T-helper 1 cell treated with Interleukin-12 subunit alpha and Interleukin-12 subunit beta and Interleukin-4 antibody, amounts not matched to agents 30 ng/mL and 1 ng/mL, for 36 hours (primary cell): ENCODE measurements around the gene PSMD9. TPM values are rescaled to one million over a fixed set of nuclear protein-coding genes. Genes with fewer than 3 reads are reported as not detected.
"Not testable (repeated sequence)": the region's sequence is repeated elsewhere in the genome, so short reads cannot be mapped to it uniquely, and the experiment has no call there.

Source experiments
- intact Hi-C: fragments of 100-400 bp; cut with micrococcal nuclease; formaldehyde crosslinking; loops from one replicate; pipeline ENCODE4 v1.15.1; 2024
- total RNA-seq: library from RNA; stranded (reverse); gene quantifications from 2 replicates; pipeline ENCODE4 v1.2.3, GENCODE V29; 2022

Gene PSMD9
- 57.9 and 62.1 TPM in 2 replicates for total RNA-seq

DNA sequence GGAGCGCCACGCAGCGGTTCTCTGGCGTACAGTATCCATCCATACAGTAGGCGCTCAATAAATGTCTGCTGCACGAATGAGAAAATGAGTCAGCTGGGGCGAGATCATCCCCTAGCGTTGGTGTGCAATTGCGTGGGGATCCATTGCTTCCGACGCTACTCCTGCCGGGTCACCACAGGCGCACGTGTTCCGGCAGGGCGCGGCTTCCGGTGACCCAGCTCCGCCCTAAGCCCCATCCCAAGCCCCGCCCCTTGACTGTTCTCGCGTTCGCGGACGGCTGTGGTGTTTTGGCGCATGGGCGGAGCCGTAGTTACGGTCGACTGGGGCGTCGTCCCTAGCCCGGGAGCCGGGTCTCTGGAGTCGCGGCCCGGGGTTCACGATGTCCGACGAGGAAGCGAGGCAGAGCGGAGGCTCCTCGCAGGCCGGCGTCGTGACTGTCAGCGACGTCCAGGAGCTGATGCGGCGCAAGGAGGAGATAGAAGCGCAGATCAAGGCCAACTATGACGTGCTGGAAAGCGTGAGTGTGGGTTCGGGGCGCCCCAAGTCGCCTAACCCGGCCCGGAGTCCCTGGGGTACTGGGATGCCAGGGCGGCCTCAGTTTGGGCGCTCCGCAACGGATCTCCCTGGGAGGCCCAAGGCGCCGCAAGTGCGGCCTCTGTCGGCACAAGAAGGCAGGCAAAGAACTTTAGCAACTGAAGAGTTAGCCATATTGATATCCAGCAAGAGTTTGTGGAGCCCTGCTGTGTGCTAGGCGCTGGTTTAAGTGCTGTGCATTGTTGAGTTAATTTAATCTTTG is at the start of gene PSMD9:
Gene PSMD9, plus strand, starts transcription at position 313 of the 796 bp plus-strand sequence. Its CDS starts 67 bp downstream, at position 380.
- intact Hi-C loops = loop anchor here (1.0 to 10.0 kb wide), 15 partner anchors 30 to 1444 kb away; partner anchors contain the start of genes CFAP251, DIABLO, GATC and KNTC1

DNA sequence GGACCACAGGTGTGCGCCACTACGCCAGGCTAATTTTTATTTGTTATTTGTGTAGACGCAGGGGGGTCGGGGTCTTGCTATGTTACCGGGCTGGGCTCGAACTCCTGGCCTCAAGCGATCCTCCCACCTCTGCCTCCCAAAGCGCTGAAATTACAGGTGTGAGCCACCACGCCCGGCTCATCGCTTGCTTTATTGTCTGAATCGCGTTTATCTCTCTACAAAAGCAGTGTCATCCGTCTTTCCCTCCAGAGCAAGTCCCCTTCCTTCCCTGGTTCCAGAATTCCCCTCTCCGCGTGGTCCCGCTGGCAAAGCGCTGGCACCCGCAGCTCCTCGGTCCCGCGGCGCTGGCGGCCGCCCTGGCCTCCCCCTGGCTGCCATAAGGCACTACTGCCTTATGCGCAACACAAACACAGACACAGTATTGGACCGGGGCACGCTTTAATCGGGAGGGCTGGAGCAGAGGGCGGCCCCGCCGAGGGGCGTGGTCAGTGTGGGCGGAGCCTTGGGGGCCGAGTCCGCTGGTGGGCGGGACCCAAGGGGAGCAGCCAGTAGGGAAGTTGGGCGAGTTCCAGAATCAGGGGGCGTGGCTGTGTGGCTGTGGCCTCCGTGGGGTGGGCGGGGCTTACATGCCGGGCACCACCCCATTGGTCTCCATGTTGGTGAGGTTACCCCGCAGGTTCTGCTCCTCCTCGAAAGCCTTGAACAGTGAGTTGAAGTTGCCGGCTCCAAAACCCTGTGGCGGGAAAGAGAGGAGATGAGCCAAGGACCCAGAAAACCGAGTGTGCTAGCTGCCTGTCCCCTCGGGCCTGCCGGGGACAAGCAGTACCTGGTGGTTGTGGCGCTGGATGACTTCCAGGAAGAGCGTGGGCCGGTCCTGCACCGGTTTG is 49.2 kb upstream of the PSMD9 start:
- intact Hi-C loops = loop anchor here (1.0 kb wide), 11 partner anchors 27 to 439 kb away; partner anchors contain the start of genes CFAP251, DIABLO, PSMD9 and RNF34

GRCh38 chr12:121839993-121840761 is 48.4 kb upstream of the PSMD9 start:
- intact Hi-C loops = loop anchor here (1.0 kb wide), 11 partner anchors 28 to 440 kb away; partner anchors contain the start of genes CFAP251, DIABLO, PSMD9 and RNF34

GRCh38 chr12:121843236-121843982 is 45.2 kb upstream of the PSMD9 start:
- intact Hi-C loops = no loop called here

GRCh38 chr12:121845701-121846100 is 42.9 kb upstream of the PSMD9 start:
- intact Hi-C loops = no loop called here

DNA sequence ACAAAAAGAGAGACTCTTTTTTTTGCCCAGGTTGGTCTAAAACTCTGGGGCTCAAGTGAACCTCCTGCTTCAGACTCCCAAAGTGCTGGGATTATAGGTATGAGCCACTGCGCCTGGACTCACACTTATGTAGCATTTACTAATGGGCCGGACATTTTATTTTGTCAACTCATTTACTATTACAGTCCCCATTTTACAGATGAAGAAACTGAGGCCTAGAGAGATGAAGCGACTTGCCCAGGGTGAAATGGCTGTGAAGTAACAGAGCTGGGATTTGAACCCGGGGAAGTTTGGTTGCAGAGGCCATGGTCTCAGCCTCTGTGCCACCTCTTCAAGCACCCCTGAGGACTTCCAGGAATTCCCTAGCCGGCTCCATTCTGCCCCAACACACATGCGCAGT is 39.4 kb upstream of the PSMD9 start:
- intact Hi-C loops = no loop called here

GRCh38 chr12:121849665-121850064 is 38.9 kb upstream of the PSMD9 start:
- intact Hi-C loops = no loop called here

GRCh38 chr12:121852392-121852791 is 36.2 kb upstream of the PSMD9 start:
- intact Hi-C loops = not testable (repeated sequence)

GRCh38 chr12:121857322-121858246 is 31.0 kb upstream of the PSMD9 start:
- intact Hi-C loops = no loop called here

- intact Hi-C loops = no loop called here
Measured at GRCh38 chr12:121858318-121858661, 30.3 kb upstream of the PSMD9 start.

DNA sequence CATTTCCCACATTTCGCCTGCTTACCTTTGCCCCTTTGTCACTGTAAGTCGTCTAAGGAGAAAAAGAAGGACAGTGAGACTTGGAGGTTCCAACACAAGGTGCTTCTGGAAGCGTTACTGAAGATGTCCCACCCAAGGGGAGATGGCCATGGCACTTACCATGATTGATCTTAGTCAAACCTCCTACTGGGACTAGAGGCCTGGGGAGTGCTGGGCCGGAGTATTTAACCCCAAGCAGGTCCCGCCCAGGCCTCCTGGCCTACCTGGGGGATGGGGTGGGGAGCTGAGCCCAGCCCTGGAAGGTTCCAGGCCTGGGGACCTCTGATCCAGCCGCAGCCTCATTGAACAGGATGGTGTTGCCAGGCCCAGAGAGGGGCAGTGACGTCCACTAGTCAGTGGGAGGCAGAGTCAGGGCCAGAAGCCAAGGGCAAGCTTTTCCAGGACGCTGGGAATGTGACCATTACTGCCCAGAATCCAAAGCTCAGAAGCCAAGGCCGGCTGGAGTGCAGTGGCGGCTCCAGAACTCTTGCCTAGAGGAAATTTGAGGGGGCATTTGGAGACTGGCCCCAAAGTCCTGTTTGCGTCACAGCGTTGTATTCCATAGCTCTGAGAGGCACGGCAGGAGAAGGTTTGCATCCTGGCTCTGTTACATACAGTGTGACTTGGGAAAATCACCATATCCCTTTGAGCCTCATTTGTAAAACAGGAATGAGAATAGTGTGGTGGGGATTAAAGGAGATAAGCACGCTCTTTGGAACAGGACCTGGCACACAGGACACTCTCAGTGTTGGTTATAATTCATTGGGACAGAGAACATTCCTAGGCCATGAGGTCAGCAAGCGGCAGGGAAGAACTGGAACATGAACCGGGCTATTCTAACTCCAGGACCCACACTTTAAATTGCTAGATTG is 29.7 kb upstream of the PSMD9 start, which contains the start of gene HPD:
Gene HPD, minus strand, starts transcription at position 198 of the 911 bp plus-strand sequence. Its CDS starts 36 bp downstream, at position 162.
- intact Hi-C loops = no loop called here

- intact Hi-C loops = no loop called here
Measured at GRCh38 chr12:121860257-121860656, 28.3 kb upstream of the PSMD9 start.

DNA sequence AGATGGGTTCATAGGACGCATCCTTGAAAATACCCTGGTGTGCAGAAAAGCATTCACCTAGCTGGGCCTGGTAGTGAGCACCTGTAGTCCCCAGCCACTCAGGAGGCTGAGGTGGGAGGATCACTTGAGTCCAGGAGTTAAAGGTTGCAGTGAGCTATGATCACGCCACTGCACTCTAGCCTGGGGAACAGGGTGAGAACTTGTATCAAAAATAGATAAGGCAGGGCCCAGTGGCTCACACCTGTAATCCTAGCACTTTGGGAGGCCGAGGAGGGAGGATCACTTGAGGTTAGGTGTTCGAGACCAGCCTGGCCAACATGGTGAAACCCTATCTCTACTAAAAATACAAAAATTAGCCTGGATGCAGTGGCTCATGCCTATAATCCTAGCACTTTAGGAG is 27.9 kb upstream of the PSMD9 start:
- intact Hi-C loops = not testable (repeated sequence)

GRCh38 chr12:121861636-121862254 is 26.8 kb upstream of the PSMD9 start:
- intact Hi-C loops = no loop called here

DNA sequence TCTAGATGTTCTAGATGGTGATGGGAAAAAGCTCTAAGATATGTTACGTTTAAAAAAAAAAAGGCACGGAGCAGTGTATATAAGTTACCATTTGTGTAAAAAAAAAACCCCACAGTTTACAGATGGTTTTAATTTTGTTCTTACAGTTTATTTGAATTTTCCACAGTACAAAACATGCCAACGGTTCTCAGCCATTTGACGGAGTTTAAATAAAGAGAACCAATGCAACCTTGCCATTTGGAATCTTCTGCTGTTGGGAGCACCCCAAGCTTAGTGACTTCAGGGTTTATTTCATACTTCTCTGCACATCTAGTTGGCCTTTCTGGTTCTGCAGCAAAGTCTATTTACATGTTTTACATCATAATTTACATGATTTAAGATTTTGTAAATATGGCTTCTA is 22.3 kb upstream of the PSMD9 start:
- intact Hi-C loops = no loop called here

- intact Hi-C loops = not testable (repeated sequence)
Measured at GRCh38 chr12:121869229-121869628, 19.4 kb upstream of the PSMD9 start.

- intact Hi-C loops = no loop called here
Measured at GRCh38 chr12:121871467-121871866, 17.1 kb upstream of the PSMD9 start.
